K562 (cell line): Measurements from ENCODE around the gene PSEN1. TPM values are rescaled to one million over a fixed set of nuclear protein-coding genes. Genes with fewer than 3 reads are reported as not detected.
A peak's percentile ranks its signal among the peaks of the same experiment; 100 is the strongest.

Source experiments
- ATAC-seq: fragments of 200-7000 bp; cut with Tn5 transposase; 3 replicates; pipeline ENCODE4 v1.9.1; 2020; ENCODE audit warnings: moderate library complexity
- BruUV-seq: library from RNA; stranded (reverse); fragments of 400-500 nt; replicated peaks from 2 replicates; lab custom pipeline; 2021; lab: Mats Ljungman, UMichigan
- CTCF ChIA-PET: fragments of 300-600 bp; formaldehyde crosslinking; extraction: SDS; loops from one replicate; lab custom pipeline; 2021; ENCODE audit warnings: low intra/inter-chr PET ratio; lab: Yijun Ruan, JAX
- POLR2A ChIA-PET: fragments of 300-600, 350-650 bp; sonication (Branson Sonifier 250); formaldehyde crosslinking; extraction: SDS; loops from one replicate; lab custom pipeline; 2021; ENCODE audit warnings: antibody characterized with exemption, inconsistent platforms; lab: Yijun Ruan, JAX
- DNase-seq, 4 experiments: peaks; one replicate each; pipeline versions ENCODE4 v3.0.0 to v3.0.0-alpha.2; 2011 to 2018; ENCODE audit warnings: low spot score in 3 of 4, mixed read lengths in 3 of 4; ENCODE audit errors: extremely low read depth in 1 of 4
- FAIRE-seq: peaks from 2 replicates; lab custom pipeline; 2011; peaks lifted over from hg19 to GRCh38; lab: Jason Lieb, UNC
- H2AFZ ChIP-seq: 2 replicates; pipeline ENCODE4 v1.6.0; 2011; ENCODE audit warnings: low read depth, low read length, control low read depth, inconsistent platforms
- H3K27ac ChIP-seq: fragments of 200-600 bp; 3 replicates; pipeline ENCODE4 v1.8.0; 2011; ENCODE audit warnings: low read depth, mild to moderate bottlenecking, control low read depth, inconsistent platforms, low read length, moderate library complexity, mixed read lengths; ENCODE audit errors: extremely low read depth
- H3K27me3 ChIP-seq, 2 experiments: fragments of 300-600 bp in 1 of 2; 2 replicates in 1 of 2; 3 replicates in 1 of 2; pipeline versions ENCODE4 v1.6.0 to v1.8.0; 2011; ENCODE audit warnings: inconsistent platforms in 2 of 2, low read length in 2 of 2, mild to moderate bottlenecking in 1 of 2, mixed read lengths in 1 of 2, moderate library complexity in 1 of 2; ENCODE audit not compliant: control insufficient read depth in 2 of 2, insufficient read depth in 2 of 2
- H3K36me3 ChIP-seq: fragments of 300-600 bp; 3 replicates; pipeline ENCODE4 v1.8.0; 2011; ENCODE audit warnings: mild to moderate bottlenecking, low read length, inconsistent platforms; ENCODE audit not compliant: control insufficient read depth, insufficient read depth
- H3K4me1 ChIP-seq, 2 experiments: fragments of 200-600 bp in 1 of 2; replicated peaks in 1 of 2; 2 replicates in 1 of 2; 3 replicates in 1 of 2; pipeline versions ENCODE4 v1.5.1 to v1.8.0; 2011; ENCODE audit warnings: inconsistent platforms in 2 of 2, low read length in 2 of 2, mild to moderate bottlenecking in 1 of 2, mixed read lengths in 1 of 2, moderate library complexity in 1 of 2; ENCODE audit not compliant: control insufficient read depth in 2 of 2, insufficient read depth in 2 of 2
- H3K4me2 ChIP-seq: 2 replicates; pipeline ENCODE4 v1.6.1; 2011; ENCODE audit warnings: low read length, control low read depth, inconsistent platforms, mixed read lengths; ENCODE audit not compliant: insufficient read depth
- H3K4me3 ChIP-seq: fragments of 200-600 bp; sonication (generic), shearing (Covaris generic); 2 replicates; pipeline ENCODE4 v1.5.1; 2016; ENCODE audit warnings: control low read depth, inconsistent platforms
- H3K79me2 ChIP-seq: fragments of 200-600 bp; 3 replicates; pipeline ENCODE4 v1.8.0; 2011; ENCODE audit warnings: low read length, inconsistent platforms; ENCODE audit not compliant: control insufficient read depth, insufficient read depth
- H3K9ac ChIP-seq, 2 experiments: 2 replicates each; pipeline versions ENCODE4 v1.6.0 to v1.6.1; 2011; ENCODE audit warnings: low read depth in 2 of 2, low read length in 2 of 2, control low read depth in 1 of 2, inconsistent platforms in 1 of 2, mild to moderate bottlenecking in 1 of 2, mixed read lengths in 1 of 2; ENCODE audit not compliant: insufficient read depth in 1 of 2
- H3K9me1 ChIP-seq: one replicate; pipeline ENCODE4 v1.6.0; 2011; ENCODE audit warnings: inconsistent platforms, mild to moderate bottlenecking, low read length, moderate library complexity; ENCODE audit not compliant: control insufficient read depth, insufficient read depth
- H3K9me3 ChIP-seq: replicated peaks from 2 replicates; pipeline ENCODE4 v1.5.1; 2011; ENCODE audit warnings: low read depth, low read length, inconsistent platforms; ENCODE audit not compliant: control insufficient read depth, insufficient read depth
- H4K20me1 ChIP-seq: replicated peaks from 2 replicates; pipeline ENCODE4 v1.6.1; 2011; ENCODE audit warnings: low read length, inconsistent platforms, mixed read lengths; ENCODE audit not compliant: control insufficient read depth, insufficient read depth
- TEAD1 ChIP-seq, 2 experiments: fragments of 450-650 bp in 1 of 2; sonication (generic) in 1 of 2; formaldehyde crosslinking; IDR thresholded peaks; 2 replicates each; pipeline versions ENCODE4 v1.4.0 to v1.8.0; 2020 to 2022; ENCODE audit warnings: mild to moderate bottlenecking in 2 of 2, missing genetic modification reagents in 1 of 2
- WGBS: fragments of 100-300 bp; shearing (Covaris generic); methylation state at CpG from one replicate; pipeline ENCODE4 v1.1.6; 2016; ENCODE audit warnings: low coverage, mixed read lengths; ENCODE audit not compliant: insufficient coverage; ENCODE audit errors: missing lambda C conversion rate; 5-methylcytosine and 5-hydroxymethylcytosine counted together
- in situ Hi-C: fragments of 300-500 bp; cut with MboI; formaldehyde crosslinking; loops from 4 replicates; pipeline ENCODE4 v1.15.0; 2018; ENCODE audit warnings: inconsistent platforms, mixed read lengths
- intact Hi-C: fragments of 100-400 bp; cut with micrococcal nuclease; formaldehyde crosslinking; loops from 2 replicates; pipeline ENCODE4 v1.14.2; 2022
- polyA plus RNA-seq, 8 experiments: library from polyadenylated mRNA; depleted of rRNA in 4 of 8; stranded (reverse) in 5 of 8; unstranded in 3 of 8; fragments of >200 nt; fragmentation: Nextera tagmentation in 2 of 8; fragmentation: Illumina TruSeq in 1 of 8; extraction: Ambion mirVana in 2 of 8; extraction: Trizol in 1 of 8; gene quantifications; 2 replicates each; pipeline versions ENCODE4 v1.2.1 to v1.2.3, GENCODE V29; 2011 to 2014; ENCODE audit warnings: inconsistent platforms in 1 of 8, missing spikeins in 1 of 8
- total RNA-seq, 7 experiments: library from RNA; depleted of rRNA in 6 of 7; stranded (reverse); fragments of >200 nt in 6 of 7; fragmentation: Illumina TruSeq in 2 of 7; extraction: Trizol in 2 of 7; gene quantifications; 2 replicates each; pipeline versions ENCODE4 v1.2.1 to v1.2.3, GENCODE V29; 2011 to 2021; ENCODE audit warnings: low replicate concordance in 1 of 7
- TF ChIP-seq, protein P1 (sequence below): fragments of 250-450 bp; sonication (Bioruptor Pico); IDR thresholded peaks from 2 replicates; pipeline ENCODE4 v1.8.0; 2021; ENCODE audit warnings: borderline replicate concordance, mild to moderate bottlenecking, moderate library complexity; ENCODE audit not compliant: poor library complexity, severe bottlenecking
- TF ChIP-seq, protein P2 (sequence below): sonication (generic); formaldehyde crosslinking; IDR thresholded peaks from 2 replicates; pipeline ENCODE4 v1.8.0; 2022; ENCODE audit warnings: mild to moderate bottlenecking, missing genetic modification reagents
- TF ChIP-seq, protein P3 (sequence below): fragments of 450-650 bp; formaldehyde crosslinking; IDR thresholded peaks from 2 replicates; pipeline ENCODE4 v1.4.0; 2020; ENCODE audit warnings: mild to moderate bottlenecking, mixed read lengths

PSEN1 gene
- total and polyA plus RNA-seq, 9 of the 15 experiments (the other 6 are each of a cell fraction or from before 2014, with no cell fraction given) = 6.5 to 25.2 (median 14.3) TPM

DNA sequence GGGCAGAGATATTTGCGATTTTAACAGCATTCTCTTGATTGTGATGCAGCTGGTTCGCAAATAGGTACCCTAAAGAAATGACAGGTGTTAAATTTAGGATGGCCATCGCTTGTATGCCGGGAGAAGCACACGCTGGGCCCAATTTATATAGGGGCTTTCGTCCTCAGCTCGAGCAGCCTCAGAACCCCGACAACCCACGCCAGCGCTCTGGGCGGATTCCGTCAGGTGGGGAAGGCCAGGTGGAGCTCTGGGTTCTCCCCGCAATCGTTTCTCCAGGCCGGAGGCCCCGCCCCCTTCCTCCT is 271 bp upstream of the PSEN1 start:
- no peak for DNase-seq
- H4K20me1 ChIP-seq = no peaks in the 10 kb centered on the region
- peak; percentile 23 for FAIRE-seq
- no TSS peak for BruUV-seq
- H3K27ac ChIP-seq = peak overlapping the region; percentile 19; the same call in 1 of the 3 replicates
- no peaks in the 10 kb centered on the region for H3K27me3 ChIP-seq
- H3K4me1 ChIP-seq = peaks cover 0 to 16% of the 10 kb centered on the region in 2 experiments; a peak in 3 of 5 replicates
- no peak for ATAC-seq
- no peaks in the 10 kb centered on the region for H3K36me3 ChIP-seq
- peak overlapping the region; percentile 91 for H3K4me2 ChIP-seq
- H2AFZ ChIP-seq = peak overlapping the region; percentile 97
- peak overlapping the region; percentile 97 for H3K4me3 ChIP-seq
- peak overlapping the region; percentile 67 to 92; a peak in 3 of 4 replicates for H3K9ac ChIP-seq
- no peaks in the 10 kb centered on the region for H3K9me1 ChIP-seq
- H3K9me3 ChIP-seq = no peaks in the 10 kb centered on the region
- in situ Hi-C loops = no loop called here
- POLR2A ChIA-PET = interaction anchor here (0.6 to 2.3 kb wide), 5 partner anchors 8 to 149 kb away, joined by 3 to 14 read pairs (median 5); no protein-coding TSS in a partner anchor
- WGBS = 3% methylated on average over 12 of the region's 16 CpGs
- CTCF ChIA-PET = no interaction called here
- intact Hi-C loops = no loop called here
- TF ChIP-seq, protein P1, sequence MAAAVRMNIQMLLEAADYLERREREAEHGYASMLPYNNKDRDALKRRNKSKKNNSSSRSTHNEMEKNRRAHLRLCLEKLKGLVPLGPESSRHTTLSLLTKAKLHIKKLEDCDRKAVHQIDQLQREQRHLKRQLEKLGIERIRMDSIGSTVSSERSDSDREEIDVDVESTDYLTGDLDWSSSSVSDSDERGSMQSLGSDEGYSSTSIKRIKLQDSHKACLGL (CRISPR knock-in tag) = no peak
- TF ChIP-seq TEAD1 (CRISPR knock-in tag; IDR thresholded peaks at IDR 0.05) = 0 out of 4 replicates have a peak, but pooled peaks of 1 of the 2 experiments have one; percentile 5
- H3K79me2 ChIP-seq = peaks cover 38% of the 10 kb centered on the region

DNA sequence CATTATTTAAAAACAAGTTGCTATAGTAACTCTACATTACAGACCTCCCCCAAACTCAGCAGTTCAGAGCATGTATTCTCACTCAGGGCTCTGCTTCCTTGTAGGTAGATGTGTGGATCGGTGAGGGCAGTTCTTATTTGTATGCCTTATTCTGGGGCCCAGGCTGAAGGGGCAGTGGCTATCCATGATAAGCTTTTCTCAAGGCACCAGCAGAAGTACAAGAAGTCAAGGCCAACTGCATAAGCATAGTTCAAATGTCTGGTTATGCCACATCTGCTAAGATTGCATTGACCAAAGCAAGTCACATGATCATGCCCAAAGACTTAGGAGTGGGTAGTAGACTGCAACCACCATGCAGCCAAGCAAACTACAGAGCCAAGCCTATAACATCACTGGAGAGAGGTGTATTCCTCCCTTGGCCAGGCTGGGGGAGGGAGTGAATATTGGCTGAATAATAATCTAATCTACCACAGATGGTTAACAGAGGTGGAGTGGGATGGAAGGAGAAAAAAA is 4.6 kb downstream of the PSEN1 start:
- no TSS peak for BruUV-seq
- no peak for FAIRE-seq

More for the DNA sequence above, 4.6 kb downstream of the PSEN1 start:
- Histone ChIP-seq H3K4me1 (peaks cover 0 to 16% of the 10 kb centered on the region in 2 experiments; a peak in 3 of 5 replicates), H4K20me1 (no peaks in the 10 kb centered on the region), H3K9me3 (no peaks in the 10 kb centered on the region), H3K27me3 (no peaks in the 10 kb centered on the region), H3K9ac (no peak overlapping the region), H3K4me2 (no peak overlapping the region), H3K27ac (no peak overlapping the region), H3K79me2 (peaks cover 62% of the 10 kb centered on the region), H2AFZ (no peak overlapping the region), H3K9me1 (no peaks in the 10 kb centered on the region), H3K36me3 (no peaks in the 10 kb centered on the region), H3K4me3 (no peak overlapping the region)
- ChIA-PET POLR2A (no interaction called here), CTCF (no interaction called here)
- intact Hi-C loops (no loop called here), in situ Hi-C loops (no loop called here)
- TF ChIP-seq, protein P2, sequence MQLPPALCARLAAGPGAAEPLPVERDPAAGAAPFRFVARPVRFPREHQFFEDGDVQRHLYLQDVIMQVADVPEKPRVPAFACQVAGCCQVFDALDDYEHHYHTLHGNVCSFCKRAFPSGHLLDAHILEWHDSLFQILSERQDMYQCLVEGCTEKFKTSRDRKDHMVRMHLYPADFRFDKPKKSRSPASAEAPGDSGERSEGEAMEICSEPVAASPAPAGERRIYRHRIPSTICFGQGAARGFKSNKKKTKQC = no peak
- TF ChIP-seq, protein P3, sequence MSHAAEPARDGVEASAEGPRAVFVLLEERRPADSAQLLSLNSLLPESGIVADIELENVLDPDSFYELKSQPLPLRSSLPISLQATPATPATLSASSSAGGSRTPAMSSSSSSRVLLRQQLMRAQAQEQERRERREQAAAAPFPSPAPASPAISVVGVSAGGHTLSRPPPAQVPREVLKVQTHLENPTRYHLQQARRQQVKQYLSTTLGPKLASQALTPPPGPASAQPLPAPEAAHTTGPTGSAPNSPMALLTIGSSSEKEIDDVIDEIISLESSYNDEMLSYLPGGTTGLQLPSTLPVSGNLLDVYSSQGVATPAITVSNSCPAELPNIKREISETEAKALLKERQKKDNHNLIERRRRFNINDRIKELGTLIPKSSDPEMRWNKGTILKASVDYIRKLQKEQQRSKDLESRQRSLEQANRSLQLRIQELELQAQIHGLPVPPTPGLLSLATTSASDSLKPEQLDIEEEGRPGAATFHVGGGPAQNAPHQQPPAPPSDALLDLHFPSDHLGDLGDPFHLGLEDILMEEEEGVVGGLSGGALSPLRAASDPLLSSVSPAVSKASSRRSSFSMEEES (CRISPR knock-in tag) = peak; percentile 58
- 88% methylated on average over 1 of the region's 1 CpG for WGBS
- ATAC-seq (no peak), DNase-seq (no peak)
